Chondrocyte (in vitro differentiated cells): Measurements from ENCODE around the gene PABPC1L. TPM values are rescaled to one million over a fixed set of nuclear protein-coding genes. Genes with fewer than 3 reads are reported as not detected.

Experiments used
- DNase-seq: peaks from one replicate; pipeline ENCODE4 v3.0.0; 2021; ENCODE audit warnings: mixed read lengths, low spot score
- H3K27ac Mint-ChIP-seq: one replicate; pipeline ENCODE4 v1.8.0; 2021; ENCODE audit warnings: mild to moderate bottlenecking, moderate library complexity, mixed read lengths; ENCODE audit not compliant: unreplicated experiment
- H3K27me3 Mint-ChIP-seq: 2 replicates; pipeline ENCODE4 v1.8.0; 2021; ENCODE audit warnings: low read depth, mixed read lengths
- H3K36me3 Mint-ChIP-seq: 2 replicates; pipeline ENCODE4 v1.8.0; 2021; ENCODE audit warnings: low read depth, mixed read lengths
- H3K4me1 Mint-ChIP-seq: 2 replicates; pipeline ENCODE4 v1.8.0; 2021; ENCODE audit warnings: low read depth, mild to moderate bottlenecking, mixed read lengths
- H3K4me3 Mint-ChIP-seq: one replicate; pipeline ENCODE4 v1.8.0; 2021; ENCODE audit warnings: mild to moderate bottlenecking, moderate library complexity, mixed read lengths; ENCODE audit not compliant: unreplicated experiment
- H3K9me3 Mint-ChIP-seq: 2 replicates; pipeline ENCODE4 v1.8.0; 2021; ENCODE audit warnings: low read depth, mixed read lengths
- CTCF ChIP-seq: fragments of 200-600 bp; sonication (generic); IDR thresholded peaks from 2 replicates; pipeline ENCODE4 v1.5.0; 2021; ENCODE audit warnings: antibody characterized with exemption, mild to moderate bottlenecking, moderate library complexity
- total RNA-seq: library from RNA; stranded (reverse); gene quantifications from 3 replicates; pipeline ENCODE4 v1.2.1, GENCODE V29; 2021

The PABPC1L gene
- total RNA-seq, 1 donor from 2014 or later, result 31.4 TPM

DNA sequence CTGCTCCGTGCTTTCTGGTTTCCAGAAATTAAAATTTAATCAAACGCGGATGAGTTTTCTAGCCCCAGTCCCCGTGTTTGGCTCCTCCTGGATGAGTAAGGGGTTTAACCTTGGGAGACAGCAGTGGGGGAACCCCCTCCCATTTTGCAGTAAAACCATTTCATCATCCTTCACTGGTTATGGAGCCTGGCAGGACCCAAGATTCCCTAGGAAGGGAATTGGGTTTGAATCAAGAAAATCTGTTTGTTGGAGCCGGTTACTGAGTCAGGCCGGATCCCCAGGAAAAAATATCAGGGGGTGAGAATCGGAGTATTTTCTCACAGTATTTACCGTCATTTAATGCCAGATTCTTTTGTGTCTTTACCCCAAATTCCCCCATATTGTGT, 23.6 kb upstream of the PABPC1L start:
- DNase-seq, result no peak
- Mint-ChIP-seq H3K36me3 (no peaks in the 10 kb centered on the region), H3K9me3 (no peaks in the 10 kb centered on the region), H3K4me3 (peak overlapping the region; percentile 91), H3K27ac (peak overlapping the region; percentile 99), H3K27me3 (no peaks in the 10 kb centered on the region), H3K4me1 (peaks cover 46% of the 10 kb centered on the region)
- no peak for TF ChIP-seq CTCF

GRCh38 chr20:44886828-44887227, 23.0 kb upstream of the PABPC1L start:
- Mint-ChIP-seq H3K27me3 (no peaks in the 10 kb centered on the region), H3K36me3 (no peaks in the 10 kb centered on the region), H3K9me3 (no peaks in the 10 kb centered on the region), H3K4me3 (peak overlapping the region; percentile 91), H3K4me1 (peaks cover 51% of the 10 kb centered on the region), H3K27ac (peak overlapping the region; percentile 99)
- TF ChIP-seq CTCF, result no peak
- DNase-seq, result no peak

DNA sequence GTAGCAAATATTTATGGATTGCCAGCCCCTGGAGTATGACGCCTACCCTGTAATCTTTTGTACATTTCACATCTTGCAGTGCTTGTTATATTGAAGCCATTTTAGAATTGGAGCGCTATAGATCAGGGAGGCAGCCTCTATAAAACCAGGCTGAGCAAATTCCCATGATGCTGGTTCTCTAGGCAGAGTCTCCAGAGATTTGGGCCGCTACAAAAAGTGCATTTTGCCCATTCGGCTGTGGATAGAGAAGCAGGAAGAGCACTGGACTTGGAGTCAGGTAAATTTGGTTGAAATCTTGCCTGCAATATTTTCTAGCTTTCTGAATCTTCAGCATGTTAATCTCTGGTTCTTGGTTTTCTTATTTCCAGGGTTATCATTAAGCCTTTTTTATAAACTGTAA, 22.4 kb upstream of the PABPC1L start:
- Mint-ChIP-seq H3K4me1 (peaks cover 57% of the 10 kb centered on the region), H3K4me3 (peak overlapping the region; percentile 91), H3K27ac (peak overlapping the region; percentile 53), H3K27me3 (no peaks in the 10 kb centered on the region), H3K36me3 (no peaks in the 10 kb centered on the region), H3K9me3 (no peaks in the 10 kb centered on the region)
- no peak for TF ChIP-seq CTCF
- no peak for DNase-seq

DNA sequence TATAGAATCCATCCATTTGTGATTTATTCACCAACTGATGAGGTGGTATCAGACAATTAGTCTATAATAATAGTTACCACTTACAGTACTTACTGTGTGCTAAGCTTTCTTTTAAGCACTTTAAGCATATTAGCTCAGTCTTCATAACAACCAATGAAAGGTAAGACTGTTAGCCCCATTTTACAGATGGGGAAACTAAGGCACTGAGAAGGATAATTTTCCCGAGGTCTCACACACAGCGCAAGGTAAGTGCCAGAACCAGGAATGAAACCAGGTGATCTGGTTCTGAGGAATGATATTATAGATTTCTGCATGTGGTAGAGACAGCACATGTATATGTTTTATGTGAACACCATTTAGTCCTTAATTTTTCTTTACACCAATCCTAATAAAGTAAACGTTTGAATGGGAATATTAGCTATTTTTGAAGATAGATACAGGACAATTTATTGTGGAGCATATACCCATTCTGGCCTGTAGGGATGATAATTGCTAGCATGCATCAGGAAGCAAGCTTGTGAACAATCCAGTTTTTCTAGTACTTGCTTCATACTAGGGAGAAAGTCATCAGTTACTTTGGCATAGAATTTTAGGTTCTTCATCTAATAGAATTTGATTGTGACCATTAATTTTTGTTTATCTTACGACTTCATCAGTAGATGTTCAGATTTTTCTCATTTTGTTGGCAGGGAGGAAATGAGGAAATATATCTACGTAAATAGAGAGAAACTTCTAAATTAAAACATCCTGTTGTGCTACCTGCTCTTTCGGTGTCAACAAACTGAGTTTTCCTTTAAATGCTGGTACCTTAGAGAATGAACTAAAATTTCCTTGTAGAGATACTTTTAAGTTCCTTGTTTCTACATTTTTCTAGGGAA, 21.4 kb upstream of the PABPC1L start:
- Mint-ChIP-seq H3K36me3 (no peaks in the 10 kb centered on the region), H3K4me1 (peaks cover 61% of the 10 kb centered on the region), H3K9me3 (no peaks in the 10 kb centered on the region), H3K4me3 (peak overlapping the region; percentile 19), H3K27ac (peak overlapping the region; percentile 54), H3K27me3 (no peaks in the 10 kb centered on the region)
- TF ChIP-seq CTCF, result peak; percentile 67
- DNase-seq, result no peak

- H3K9me3 Mint-ChIP-seq, result no peaks in the 10 kb centered on the region
- DNase-seq, result no peak
- H3K36me3 Mint-ChIP-seq, result no peaks in the 10 kb centered on the region
- peaks cover 64% of the 10 kb centered on the region for H3K4me1 Mint-ChIP-seq
- no peak for TF ChIP-seq CTCF
- H3K27ac Mint-ChIP-seq, result no peak overlapping the region
- no peaks in the 10 kb centered on the region for H3K27me3 Mint-ChIP-seq
- no peak overlapping the region for H3K4me3 Mint-ChIP-seq
Observed at GRCh38 chr20:44891826-44892225, 18.0 kb upstream of the PABPC1L start.
